Kidney epithelial cell (primary cell): ENCODE results near the gene SLC27A3. TPM values are rescaled to one million over a fixed set of nuclear protein-coding genes. Genes with fewer than 3 reads are reported as not detected.
"Not testable (repeated sequence)": the region's sequence is repeated elsewhere in the genome, so short reads cannot be mapped to it uniquely, and the experiment has no call there.

ENCODE experiments used
- DNase-seq: peaks from one replicate; pipeline ENCODE4 v3.0.0-alpha.2; 2010; ENCODE audit warnings: low read depth
- H3K27me3 ChIP-seq: 2 replicates; pipeline ENCODE4 v1.6.0; 2011; ENCODE audit warnings: low read length; ENCODE audit not compliant: control insufficient read depth, insufficient read depth
- H3K36me3 ChIP-seq: 2 replicates; pipeline ENCODE4 v1.5.1; 2011; ENCODE audit warnings: low read length; ENCODE audit not compliant: control insufficient read depth, insufficient read depth
- H3K4me3 ChIP-seq: 2 replicates; pipeline ENCODE4 v1.5.1; 2011; ENCODE audit warnings: low read depth, mild to moderate bottlenecking, control low read depth, low read length
- total RNA-seq: library from RNA; depleted of rRNA; stranded (reverse); fragments of >200 nt; gene quantifications from 2 replicates; pipeline ENCODE4 v1.2.3, GENCODE V29; 2015
- TF ChIP-seq, protein P1 (sequence below): IDR thresholded peaks from 2 replicates; pipeline ENCODE4 v1.5.1; 2011; ENCODE audit warnings: mild to moderate bottlenecking, moderate library complexity, low read length, control low read depth, inconsistent platforms; ENCODE audit not compliant: insufficient read depth, poor library complexity, severe bottlenecking

SLC27A3 gene
- total RNA-seq, 1 donor from 2014 or later: 2.7 TPM

DNA sequence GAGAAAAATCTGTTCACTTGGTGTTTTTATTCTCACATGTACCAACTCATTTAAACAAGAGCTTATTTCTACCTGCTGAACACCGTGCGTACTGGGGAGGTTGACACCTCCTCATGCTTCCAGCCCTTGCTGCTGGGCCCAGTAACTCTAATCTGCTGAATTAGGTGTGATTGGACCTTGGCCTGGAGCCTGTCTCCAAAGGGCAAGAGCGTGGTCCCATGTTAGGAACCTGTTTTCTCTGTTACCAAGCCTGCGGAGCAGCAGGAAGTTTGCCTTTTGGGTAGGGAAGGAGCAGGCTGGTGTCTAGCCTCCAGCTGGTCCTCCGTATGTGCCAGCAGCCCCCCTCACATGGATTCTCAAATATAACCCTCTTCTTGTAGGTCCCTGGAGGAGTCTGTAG lies 10.9 kb upstream of the SLC27A3 start:
- Histone ChIP-seq H3K36me3 (peaks cover 5% of the 10 kb centered on the region), H3K27me3 (no peaks in the 10 kb centered on the region), H3K4me3 (no peak overlapping the region)
- TF ChIP-seq, protein P1, sequence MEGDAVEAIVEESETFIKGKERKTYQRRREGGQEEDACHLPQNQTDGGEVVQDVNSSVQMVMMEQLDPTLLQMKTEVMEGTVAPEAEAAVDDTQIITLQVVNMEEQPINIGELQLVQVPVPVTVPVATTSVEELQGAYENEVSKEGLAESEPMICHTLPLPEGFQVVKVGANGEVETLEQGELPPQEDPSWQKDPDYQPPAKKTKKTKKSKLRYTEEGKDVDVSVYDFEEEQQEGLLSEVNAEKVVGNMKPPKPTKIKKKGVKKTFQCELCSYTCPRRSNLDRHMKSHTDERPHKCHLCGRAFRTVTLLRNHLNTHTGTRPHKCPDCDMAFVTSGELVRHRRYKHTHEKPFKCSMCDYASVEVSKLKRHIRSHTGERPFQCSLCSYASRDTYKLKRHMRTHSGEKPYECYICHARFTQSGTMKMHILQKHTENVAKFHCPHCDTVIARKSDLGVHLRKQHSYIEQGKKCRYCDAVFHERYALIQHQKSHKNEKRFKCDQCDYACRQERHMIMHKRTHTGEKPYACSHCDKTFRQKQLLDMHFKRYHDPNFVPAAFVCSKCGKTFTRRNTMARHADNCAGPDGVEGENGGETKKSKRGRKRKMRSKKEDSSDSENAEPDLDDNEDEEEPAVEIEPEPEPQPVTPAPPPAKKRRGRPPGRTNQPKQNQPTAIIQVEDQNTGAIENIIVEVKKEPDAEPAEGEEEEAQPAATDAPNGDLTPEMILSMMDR: no peak
- no peak for DNase-seq

DNA sequence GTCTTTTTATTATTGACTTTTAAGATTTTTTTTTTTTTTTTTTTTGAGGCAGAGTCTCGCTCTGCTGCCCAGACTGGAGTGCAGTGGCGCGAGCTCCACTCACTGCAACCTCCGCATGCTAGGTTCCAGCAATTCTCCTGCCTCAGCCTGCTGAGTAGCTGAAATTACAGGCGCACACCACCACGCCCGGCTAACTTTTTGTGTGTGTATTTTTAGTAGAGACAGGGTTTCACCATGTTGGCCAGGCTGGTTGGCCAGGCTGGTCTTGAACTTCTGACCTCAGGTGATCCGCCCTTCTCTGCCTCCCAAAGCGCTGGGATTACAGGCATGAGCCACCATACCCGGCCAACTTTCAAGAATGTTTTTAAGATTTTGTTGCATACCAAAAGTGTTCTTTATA lies 8.5 kb upstream of the SLC27A3 start:
- not testable (repeated sequence) for DNase-seq, H3K27me3 ChIP-seq, H3K36me3 ChIP-seq, H3K4me3 ChIP-seq

DNA sequence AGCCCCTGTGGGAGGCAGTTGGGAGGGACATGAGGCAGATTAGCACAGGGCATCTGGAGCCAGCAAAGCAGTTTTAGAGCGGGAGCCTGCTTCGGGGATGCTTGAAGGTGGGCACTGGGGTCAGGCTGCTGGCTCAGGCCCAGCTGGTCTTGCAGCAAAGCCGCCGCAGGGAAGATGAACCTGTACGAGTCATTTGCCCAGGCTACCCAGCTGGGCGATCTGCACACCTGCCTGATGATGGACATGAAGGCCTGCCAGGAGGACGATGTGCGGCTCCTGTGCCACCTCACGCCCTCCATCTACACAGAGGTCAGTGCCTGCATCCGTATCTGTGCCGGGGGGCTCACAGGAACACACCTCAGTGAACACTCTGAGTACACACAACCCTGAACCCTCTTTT lies 7.7 kb upstream of the SLC27A3 start:
- peaks cover 4% of the 10 kb centered on the region for H3K36me3 ChIP-seq
- no peak for DNase-seq
- no peaks in the 10 kb centered on the region for H3K27me3 ChIP-seq
- TF ChIP-seq, protein P1: no peak
- no peak overlapping the region for H3K4me3 ChIP-seq

DNA sequence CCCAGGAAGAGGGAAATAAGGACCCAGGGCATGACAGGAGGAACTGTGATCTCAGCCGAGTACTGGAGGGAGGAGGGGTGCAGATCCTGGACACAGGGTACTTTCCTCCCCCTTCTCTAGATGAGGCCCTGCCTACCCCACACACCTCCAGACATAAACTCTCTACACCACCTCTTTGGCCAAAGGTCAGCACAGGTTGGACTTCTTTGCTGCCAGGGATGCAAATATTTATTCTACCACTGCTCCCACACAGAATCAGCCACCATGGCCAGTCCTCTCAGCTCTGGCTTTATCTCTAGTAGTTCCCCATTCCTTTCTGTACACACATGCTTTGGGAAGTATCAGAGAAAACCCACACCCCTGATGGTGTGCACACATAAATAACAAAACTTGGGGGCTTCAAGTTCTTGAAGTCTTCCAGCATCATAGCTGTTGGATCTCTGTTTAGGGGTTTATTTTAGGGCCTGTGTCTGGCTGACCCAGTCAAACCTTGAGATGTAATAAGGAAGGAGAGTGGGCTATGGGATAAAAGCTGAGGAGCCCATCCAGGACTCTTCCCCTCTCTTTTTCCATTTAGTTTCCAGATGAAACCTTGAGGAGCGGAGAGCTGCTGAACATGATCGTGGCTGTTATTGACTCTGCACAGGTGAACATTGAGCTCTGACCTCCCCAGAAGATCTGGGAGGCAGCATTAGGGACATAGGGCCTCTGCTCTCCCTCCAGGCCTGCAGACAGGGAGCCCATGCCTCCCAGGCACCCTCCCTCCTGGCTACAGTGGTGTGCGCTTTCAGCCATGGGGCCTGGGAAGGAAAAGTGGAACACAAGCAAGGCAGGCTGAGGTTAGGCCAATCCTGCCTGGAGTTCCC lies 6.7 kb upstream of the SLC27A3 start:
- TF ChIP-seq, protein P1: no peak
- peaks cover 5% of the 10 kb centered on the region for H3K36me3 ChIP-seq

DNA sequence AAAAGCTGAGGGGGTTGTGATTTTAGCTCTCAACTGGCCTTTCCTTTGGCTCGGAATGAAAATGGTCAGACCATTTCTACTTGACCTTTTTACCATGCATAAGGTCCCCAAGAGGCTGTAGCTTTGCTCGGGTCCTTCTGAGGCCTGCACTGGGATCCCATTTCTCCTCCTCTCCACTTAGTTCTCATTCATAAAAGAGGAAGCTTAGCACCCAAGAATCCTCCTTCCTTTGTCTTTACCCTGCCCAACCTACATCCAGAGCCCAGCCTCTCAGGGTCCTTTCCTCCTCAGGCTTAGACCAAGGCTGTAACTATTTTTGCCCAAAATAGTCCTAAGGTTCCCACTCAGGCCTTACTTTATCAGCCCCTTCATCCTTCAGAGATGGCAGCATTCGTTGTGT lies 6.0 kb upstream of the SLC27A3 start:
- DNase-seq: no peak
- no peak overlapping the region for H3K4me3 ChIP-seq
- peaks cover 4% of the 10 kb centered on the region for H3K36me3 ChIP-seq
- TF ChIP-seq, protein P1: no peak
- H3K27me3 ChIP-seq: no peaks in the 10 kb centered on the region

More for the DNA sequence above, 6.7 kb upstream of the SLC27A3 start:
- no peak for DNase-seq
- H3K4me3 ChIP-seq: no peak overlapping the region
- H3K27me3 ChIP-seq: no peaks in the 10 kb centered on the region

DNA sequence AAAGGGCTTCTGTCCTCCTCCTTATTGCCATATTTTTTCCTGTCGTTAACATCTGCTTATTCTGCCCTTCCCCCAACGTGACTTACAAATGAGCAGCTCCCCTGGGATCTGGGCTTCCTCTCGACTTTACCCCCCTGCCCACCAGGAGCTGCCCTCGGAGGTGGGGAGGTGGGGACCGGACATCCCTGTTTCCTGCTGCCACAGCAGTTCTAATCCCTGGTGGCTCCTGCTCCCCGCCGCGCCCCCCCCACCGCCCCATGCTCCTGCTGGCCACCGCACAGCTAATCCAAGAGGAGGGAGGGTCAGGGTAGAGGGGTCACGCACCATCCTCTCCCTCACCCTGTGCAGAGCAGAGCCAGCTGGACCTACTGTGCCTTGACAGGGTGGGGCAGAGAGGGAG lies 4.4 kb upstream of the SLC27A3 start:
- Histone ChIP-seq H3K27me3 (no peaks in the 10 kb centered on the region), H3K36me3 (peaks cover 4% of the 10 kb centered on the region), H3K4me3 (no peak overlapping the region)
- TF ChIP-seq, protein P1: no peak
- no peak for DNase-seq
